ENCODE results near the gene RAPGEF3.

- TF ChIP-seq EZH2 (IDR thresholded peaks at IDR 0.05) (no peak), POLR2AphosphoS5 (IDR thresholded peaks at IDR 0.05; ENCODE audit: borderline replicate concordance, low read depth, low read length) (no peak), FOXP2 (optimal IDR thresholded peaks at IDR 0.05; ENCODE audit: control extremely low read depth, extremely low read length, insufficient read depth) (no peak)
These were observed 54.0 kb downstream of the RAPGEF3 start for GRCh38 chr12:47704719-47705118.

Measured in SK-N-MC (cell line).